Measurements from ENCODE around the gene KCNG4. TPM values are rescaled to one million over a fixed set of nuclear protein-coding genes. Genes with fewer than 3 reads are reported as not detected.

Gene KCNG4
- total RNA-seq, 1 experiment from 2014 or later: 2.4 TPM

DNA sequence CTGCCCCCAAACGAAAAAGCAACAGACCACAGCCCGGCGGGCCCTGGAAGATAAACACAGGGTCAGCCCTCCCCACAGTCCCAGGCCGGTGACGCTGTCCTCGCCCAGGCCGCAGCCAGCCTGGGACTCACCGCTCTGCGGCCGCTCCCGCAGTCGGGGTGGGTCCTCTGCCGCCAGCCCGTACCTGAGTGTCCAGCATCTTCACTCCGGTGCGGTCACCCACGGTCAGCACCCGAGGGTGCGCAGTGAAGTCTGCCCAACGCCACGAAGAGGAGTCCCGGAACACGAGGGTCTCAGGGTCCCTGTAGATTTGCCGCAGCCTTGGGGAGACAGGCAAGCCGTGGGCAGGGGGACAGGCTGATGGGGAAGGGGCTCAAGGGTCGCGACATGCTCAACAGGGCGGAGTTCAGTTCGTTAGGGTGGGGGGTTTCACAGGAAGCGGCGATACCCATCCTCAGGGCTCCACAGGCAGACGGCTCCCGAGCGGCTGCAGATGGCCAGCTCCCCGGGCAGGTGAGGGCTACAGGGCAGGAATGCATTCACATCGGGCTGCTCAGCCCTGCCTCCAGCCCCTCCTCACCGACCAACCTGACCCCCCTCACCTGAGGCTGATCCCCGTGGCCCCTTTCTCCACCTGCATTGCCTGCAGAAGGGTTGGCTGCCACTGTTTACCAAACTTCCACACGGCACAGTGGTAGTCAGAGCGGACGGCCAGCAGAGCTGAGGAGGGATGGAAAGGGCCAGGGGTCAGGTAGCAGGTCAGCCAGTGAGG, 58.5 kb downstream of the KCNG4 start:
- DNase-seq: no peak
- H3K4me1 ChIP-seq: no peaks in the 10 kb centered on the region
- H3K36me3 ChIP-seq: peaks cover 3% of the 10 kb centered on the region; the same call in 1 of the 2 replicates
- no peaks in the 10 kb centered on the region for H3K9me3 ChIP-seq (replicated peaks)
- H3K27ac ChIP-seq: no peak overlapping the region
- H3K27me3 ChIP-seq: no peaks in the 10 kb centered on the region
- H3K4me3 ChIP-seq: no peak overlapping the region

DNA sequence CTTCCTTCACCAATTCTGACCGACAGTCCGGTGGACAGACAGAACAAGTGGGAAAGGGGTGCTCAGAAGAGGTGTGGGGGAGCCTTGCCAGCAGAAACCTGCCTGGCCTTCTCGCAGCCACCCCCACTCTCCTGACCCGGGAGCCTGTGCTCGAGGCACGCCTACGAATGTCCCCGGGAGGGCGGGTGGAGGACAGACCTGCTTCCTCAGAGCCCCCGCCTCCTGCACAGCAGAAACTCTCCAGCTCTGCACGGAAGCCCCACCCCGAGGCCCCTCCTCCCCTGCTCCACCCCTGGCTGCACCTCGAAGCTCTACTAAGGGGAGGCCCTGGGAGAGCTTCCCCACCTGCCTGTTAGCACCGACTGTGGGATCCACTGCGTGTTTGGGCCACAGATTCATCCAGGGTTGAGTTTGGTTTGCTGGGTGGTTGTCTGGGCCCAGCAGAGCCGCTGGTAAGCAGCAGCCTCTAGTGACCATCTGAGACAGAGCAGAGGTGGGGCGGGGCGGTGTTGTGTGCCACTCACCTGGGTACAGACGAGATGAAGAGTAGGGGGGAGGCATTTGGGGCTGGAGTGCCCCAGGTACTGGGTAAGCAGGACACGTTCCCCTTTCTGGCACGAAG, 59.2 kb downstream of the KCNG4 start:
- H3K27ac ChIP-seq: no peak overlapping the region
- peaks cover 3% of the 10 kb centered on the region; the same call in 1 of the 2 replicates for H3K36me3 ChIP-seq

DNA sequence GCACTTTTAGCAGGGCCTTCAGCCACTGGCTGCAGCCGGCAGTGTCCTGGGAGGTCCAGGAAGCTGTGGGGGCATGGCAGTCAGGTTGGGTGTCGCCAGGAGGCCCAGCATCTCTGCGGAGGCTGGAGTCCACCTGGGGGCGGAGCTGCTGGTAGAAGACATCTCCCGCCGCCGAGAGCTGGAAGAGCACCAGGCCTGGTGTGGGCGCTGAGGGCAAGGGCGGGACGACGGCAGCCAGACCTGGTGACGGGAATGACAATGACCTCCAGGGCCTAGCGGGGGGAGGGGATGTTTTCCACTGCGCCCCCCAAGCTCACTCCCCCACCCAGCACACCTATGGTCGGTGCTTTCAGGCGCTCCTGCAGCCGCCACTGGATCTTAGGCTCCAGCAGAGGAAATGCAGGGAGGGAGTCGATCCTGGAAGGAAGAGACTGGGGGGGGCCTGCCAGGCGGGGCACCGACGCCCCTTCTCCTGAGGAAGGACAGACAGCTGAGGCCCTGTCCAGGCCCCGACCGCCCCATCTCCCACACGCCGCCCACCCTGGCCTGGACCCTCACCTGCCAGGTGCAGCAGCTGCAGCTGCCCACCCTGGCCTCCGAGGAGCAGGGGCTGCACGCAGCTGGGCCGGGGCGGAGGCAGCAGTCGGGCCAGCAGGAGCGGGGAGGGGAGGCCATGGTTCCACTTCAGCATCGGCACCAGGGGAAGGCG, 60.0 kb downstream of the KCNG4 start:
- H3K4me1 ChIP-seq: no peaks in the 10 kb centered on the region
- DNase-seq: no peak
- H3K36me3 ChIP-seq: peaks cover 3% of the 10 kb centered on the region; the same call in 1 of the 2 replicates
- H3K9me3 ChIP-seq (replicated peaks): no peaks in the 10 kb centered on the region
- H3K4me3 ChIP-seq: no peak overlapping the region
- H3K27ac ChIP-seq: no peak overlapping the region
- no peaks in the 10 kb centered on the region for H3K27me3 ChIP-seq

More for the DNA sequence above, 59.2 kb downstream of the KCNG4 start:
- DNase-seq: no peak
- H3K27me3 ChIP-seq: no peaks in the 10 kb centered on the region
- no peak overlapping the region for H3K4me3 ChIP-seq
- H3K9me3 ChIP-seq (replicated peaks): no peaks in the 10 kb centered on the region
- no peaks in the 10 kb centered on the region for H3K4me1 ChIP-seq

DNA sequence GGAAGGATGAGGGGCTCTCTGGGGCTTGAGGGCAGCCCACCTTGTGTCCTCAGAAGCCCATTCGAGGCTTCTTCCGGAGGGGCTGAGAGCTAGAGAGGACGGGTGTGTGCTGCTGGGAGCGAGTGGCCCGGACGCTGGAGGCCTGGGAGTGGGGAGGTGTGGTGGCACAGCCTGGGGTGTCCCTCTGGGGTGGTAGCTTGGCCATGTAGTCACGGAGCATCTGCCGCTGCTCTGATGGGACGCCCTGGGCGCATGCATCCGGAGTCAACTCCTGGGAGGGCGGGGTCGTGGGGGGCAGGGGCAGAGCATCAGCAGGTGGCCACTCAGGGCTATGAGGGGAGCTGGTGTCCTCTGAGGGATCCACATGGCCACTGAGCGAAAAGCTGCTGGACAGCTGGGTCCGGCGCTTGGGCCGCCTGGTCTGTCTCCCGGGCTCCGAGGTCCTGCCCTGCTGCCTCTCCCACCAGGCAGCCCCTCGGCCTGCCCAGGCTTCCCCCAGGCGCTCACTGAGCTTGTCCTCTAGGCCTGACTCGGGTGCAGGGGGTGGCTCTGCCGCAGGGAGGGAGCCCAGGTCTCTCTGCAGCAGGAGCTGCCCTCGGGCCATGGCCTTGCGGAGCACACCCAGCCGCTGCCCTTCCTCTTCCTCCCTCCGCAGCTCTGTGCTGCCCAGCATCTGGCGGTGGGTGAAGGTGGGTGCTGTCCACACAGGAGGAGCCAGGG, 60.8 kb downstream of the KCNG4 start:
- H3K27me3 ChIP-seq: no peaks in the 10 kb centered on the region
- no peak overlapping the region for H3K27ac ChIP-seq
- H3K4me3 ChIP-seq: no peak overlapping the region
- H3K4me1 ChIP-seq: no peaks in the 10 kb centered on the region
- no peak for DNase-seq
- peaks cover 3% of the 10 kb centered on the region; the same call in 1 of the 2 replicates for H3K36me3 ChIP-seq
- no peaks in the 10 kb centered on the region for H3K9me3 ChIP-seq (replicated peaks)

DNA sequence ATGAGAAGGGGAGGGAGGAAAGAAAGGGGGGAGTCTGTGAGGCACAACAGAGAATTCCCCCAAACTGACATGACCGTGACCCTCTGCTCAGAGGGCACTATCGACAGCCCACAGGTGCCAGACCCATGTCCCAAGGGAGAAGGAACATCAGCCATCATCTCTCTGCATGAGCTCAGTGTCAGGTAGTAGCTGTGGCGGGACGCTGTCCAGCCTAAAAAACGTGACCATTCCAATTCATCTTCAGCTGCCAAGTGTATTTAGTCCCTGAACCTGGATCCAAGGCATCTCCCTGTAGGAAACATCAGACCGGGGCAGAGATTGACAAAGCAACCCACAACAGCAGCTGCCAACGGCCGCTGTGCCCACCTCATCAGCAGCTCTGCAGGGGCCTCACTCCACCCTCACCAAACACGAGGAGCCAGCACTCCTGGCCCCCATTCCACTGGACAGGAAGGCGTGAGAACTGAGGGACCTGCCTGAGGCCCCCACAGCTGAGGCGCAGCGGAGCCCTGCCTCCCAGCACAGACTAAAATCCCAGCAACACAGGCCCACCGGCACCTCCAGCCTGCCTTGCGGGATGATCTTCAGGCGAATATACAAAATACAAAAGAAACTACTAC, 61.6 kb downstream of the KCNG4 start:
- H3K4me1 ChIP-seq: no peaks in the 10 kb centered on the region
- H3K9me3 ChIP-seq (replicated peaks): no peaks in the 10 kb centered on the region
- H3K27ac ChIP-seq: no peak overlapping the region
- H3K4me3 ChIP-seq: no peak overlapping the region
- H3K27me3 ChIP-seq: no peaks in the 10 kb centered on the region
- peaks cover 3% of the 10 kb centered on the region; the same call in 1 of the 2 replicates for H3K36me3 ChIP-seq
- DNase-seq: no peak

DNA sequence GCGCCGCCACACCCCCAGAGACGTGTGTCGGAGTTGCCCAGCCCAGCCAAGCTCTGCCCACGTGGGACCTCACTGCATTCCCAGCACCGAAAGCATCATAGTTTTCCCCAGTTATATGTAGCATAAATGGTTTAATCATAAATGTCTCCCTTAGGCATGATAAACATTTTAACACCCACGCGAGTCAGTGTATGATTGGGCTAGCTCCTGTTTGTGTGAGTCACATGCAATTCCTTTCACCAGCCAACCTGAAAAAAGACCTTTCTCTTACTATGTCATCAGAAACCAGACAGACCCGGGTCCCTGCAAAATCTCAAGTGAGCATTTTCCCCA, 62.1 kb downstream of the KCNG4 start:
- H3K27ac ChIP-seq: no peak overlapping the region
- no peaks in the 10 kb centered on the region for H3K27me3 ChIP-seq
- no peaks in the 10 kb centered on the region for H3K4me1 ChIP-seq
- H3K4me3 ChIP-seq: no peak overlapping the region
- H3K36me3 ChIP-seq: peaks cover 3% of the 10 kb centered on the region; the same call in 1 of the 2 replicates
- no peaks in the 10 kb centered on the region for H3K9me3 ChIP-seq (replicated peaks)
- no peak for DNase-seq

DNA sequence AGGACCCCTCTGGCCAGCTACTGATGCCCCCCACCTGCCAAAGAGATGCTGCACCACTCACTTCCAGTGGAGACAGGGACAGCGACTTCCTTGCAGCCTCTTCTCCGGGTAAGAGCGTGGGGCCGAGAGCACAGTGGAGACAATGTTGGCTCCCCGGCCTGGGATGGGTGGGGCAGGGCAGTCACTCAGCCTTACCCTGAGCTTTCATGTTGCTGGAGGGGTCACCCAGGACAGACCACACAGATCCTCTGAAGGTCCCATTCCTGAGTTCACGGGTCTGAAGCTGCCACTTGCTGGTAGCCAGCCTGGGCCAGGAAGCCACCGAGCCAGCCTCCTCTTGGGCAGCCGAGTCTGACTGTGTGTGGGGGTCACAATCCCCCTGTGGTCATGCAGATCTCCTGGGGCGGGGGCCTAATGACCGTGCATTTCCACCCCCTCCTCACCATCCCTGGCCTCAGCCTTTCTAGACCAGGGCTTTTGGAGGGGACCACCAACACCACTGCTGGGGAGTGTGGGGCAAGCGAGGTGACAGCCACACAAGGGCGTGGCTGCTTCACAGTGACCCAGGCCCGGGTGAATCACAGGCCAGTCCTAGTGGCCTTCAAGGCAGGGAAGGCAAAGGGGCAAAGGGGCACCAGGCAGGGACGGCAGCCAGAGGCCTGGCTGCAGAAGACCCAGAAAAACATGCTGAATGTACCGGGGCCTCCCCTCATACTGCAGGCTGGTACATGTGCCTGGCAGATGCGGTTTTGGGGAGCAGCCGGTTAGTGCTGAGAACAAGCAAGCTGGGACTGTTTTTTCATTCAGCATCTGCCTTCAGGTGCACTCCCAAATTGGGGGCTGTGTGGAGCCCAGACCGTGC, 63.4 kb downstream of the KCNG4 start:
- Histone ChIP-seq H3K9me3 (replicated peaks) (no peaks in the 10 kb centered on the region), H3K27ac (no peak overlapping the region), H3K27me3 (no peaks in the 10 kb centered on the region), H3K36me3 (peaks cover 3% of the 10 kb centered on the region; the same call in 1 of the 2 replicates), H3K4me1 (no peaks in the 10 kb centered on the region), H3K4me3 (no peak overlapping the region)
- no peak for DNase-seq

DNA sequence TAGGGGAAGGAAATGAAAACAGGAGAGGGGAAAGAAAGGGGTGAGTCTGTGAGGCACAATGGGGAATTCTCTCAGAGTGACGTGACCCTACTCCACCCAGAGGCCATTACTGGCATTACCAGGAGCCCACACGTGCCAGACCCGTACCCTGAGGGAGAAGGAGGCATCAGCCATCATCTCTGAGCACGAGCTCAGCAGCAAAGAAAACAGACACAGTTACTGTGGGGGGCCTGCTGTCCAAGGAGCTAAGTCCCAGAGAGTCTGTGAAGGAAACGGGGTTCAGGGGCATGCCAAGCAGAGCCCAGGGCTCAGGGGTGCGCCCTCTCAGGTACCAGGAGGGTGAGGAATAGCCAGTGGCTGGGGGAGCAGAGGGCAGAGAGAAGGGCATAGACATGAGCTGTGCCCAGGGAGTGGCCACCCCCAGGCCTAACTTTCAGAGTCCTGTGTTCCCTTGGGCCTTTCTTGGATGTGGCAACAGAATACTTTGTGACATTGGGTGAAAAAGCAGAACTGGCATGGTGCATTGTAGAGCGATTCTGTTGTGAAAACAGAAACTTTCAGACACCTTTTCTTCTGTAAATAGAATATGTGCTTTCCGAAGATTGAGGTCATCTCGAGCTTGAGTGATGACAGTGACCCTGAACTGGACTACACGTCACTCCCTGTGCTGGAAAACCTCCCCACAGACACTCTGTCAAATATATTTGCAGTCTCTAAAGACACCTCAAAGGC, 64.3 kb downstream of the KCNG4 start:
- H3K27me3 ChIP-seq: no peaks in the 10 kb centered on the region
- H3K36me3 ChIP-seq: peaks cover 3% of the 10 kb centered on the region; the same call in 1 of the 2 replicates
- no peaks in the 10 kb centered on the region for H3K9me3 ChIP-seq (replicated peaks)
- no peaks in the 10 kb centered on the region for H3K4me1 ChIP-seq
- no peak overlapping the region for H3K4me3 ChIP-seq
- H3K27ac ChIP-seq: no peak overlapping the region
- peak; percentile 48 to 71 for DNase-seq

DNA sequence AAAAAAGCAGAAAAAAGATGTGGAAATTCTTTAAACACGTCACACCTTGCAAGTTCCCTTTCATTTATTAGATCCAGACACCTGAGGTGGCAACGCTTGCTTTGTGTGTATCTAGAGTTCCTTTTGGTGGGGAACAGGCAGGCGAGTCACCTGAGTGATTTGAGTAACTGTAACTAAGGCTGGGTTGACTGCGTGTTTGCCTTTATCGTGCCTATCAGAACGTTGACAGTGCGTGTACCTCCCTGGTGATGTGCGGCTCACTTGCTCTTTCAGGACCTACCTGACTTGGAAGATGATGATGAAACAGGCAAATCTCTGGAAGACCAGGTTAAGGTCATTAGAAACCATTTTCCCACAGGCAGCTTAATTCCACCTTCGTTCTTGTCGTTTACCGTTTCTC, 65.4 kb downstream of the KCNG4 start:
- H3K36me3 ChIP-seq: peaks cover 3% of the 10 kb centered on the region; the same call in 1 of the 2 replicates
- H3K27me3 ChIP-seq: no peaks in the 10 kb centered on the region
- H3K4me3 ChIP-seq: no peak overlapping the region
- H3K27ac ChIP-seq: no peak overlapping the region
- H3K4me1 ChIP-seq: no peaks in the 10 kb centered on the region
- H3K9me3 ChIP-seq (replicated peaks): no peaks in the 10 kb centered on the region
- DNase-seq: no peak

DNA sequence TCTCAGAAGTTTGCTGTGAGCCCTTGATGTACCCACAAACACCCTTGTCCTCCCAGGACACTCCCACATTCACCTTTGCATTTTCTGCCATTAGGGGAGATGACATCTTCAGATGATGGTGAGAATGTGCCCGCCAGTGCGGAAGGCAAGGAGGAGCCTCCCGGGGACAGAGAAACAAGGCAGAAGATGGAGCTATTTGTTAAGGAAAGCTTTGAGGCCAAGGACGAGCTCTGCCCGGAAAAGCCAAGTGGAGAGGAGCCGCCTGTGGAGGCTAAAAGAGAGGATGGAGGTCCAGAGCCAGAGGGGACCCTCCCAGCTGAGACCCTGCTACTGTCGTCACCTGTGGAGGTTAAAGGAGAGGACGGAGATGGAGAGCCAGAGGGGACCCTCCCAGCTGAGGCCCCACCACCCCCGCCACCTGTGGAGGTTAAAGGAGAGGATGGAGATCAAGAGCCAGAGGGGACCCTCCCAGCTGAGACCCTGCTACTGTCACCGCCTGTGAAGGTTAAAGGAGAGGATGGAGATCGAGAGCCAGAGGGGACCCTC, 70.0 kb downstream of the KCNG4 start:
- Histone ChIP-seq H3K36me3 (no peaks in the 10 kb centered on the region), H3K9me3 (replicated peaks) (no peaks in the 10 kb centered on the region), H3K27ac (no peak overlapping the region), H3K27me3 (no peaks in the 10 kb centered on the region), H3K4me1 (no peaks in the 10 kb centered on the region), H3K4me3 (no peak overlapping the region)
- no peak for DNase-seq
